ENCODE results near the gene EPB41L1.

DNA sequence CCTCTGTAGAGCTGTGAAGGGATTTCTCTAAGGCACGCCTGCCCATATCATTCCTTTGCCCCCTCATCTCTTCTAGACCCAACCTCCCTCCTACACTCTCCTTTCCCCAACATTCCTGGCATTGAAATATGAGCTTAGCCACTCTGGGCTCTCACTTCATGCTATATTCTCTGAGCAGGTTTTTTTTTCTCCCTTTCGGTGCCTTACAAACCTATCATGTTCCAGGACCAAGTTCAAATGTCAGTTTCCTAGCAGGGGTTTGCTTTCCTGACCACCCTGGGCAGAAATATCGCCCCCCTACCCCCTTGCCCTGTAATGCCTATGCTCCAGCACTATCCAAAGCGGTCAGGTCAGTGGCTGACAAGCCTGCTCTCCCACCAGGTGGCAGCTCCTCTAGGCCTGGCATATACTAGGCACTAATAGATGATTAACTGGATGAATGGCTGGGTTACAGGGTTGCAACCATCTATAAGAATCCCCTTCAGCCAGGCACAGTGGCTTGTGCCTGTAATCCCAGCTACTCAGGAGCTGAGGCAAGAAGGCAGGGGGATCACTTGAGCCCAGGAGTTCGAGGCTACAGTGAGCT is 56.0 kb downstream of the EPB41L1 start:
- TF ChIP-seq, protein P1, sequence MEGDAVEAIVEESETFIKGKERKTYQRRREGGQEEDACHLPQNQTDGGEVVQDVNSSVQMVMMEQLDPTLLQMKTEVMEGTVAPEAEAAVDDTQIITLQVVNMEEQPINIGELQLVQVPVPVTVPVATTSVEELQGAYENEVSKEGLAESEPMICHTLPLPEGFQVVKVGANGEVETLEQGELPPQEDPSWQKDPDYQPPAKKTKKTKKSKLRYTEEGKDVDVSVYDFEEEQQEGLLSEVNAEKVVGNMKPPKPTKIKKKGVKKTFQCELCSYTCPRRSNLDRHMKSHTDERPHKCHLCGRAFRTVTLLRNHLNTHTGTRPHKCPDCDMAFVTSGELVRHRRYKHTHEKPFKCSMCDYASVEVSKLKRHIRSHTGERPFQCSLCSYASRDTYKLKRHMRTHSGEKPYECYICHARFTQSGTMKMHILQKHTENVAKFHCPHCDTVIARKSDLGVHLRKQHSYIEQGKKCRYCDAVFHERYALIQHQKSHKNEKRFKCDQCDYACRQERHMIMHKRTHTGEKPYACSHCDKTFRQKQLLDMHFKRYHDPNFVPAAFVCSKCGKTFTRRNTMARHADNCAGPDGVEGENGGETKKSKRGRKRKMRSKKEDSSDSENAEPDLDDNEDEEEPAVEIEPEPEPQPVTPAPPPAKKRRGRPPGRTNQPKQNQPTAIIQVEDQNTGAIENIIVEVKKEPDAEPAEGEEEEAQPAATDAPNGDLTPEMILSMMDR (IDR thresholded peaks at IDR 0.05; ENCODE audit: low read depth, low read length) = no peak
- TF ChIP-seq EZH2phosphoT487 (IDR thresholded peaks at IDR 0.05; ENCODE audit: low read depth) = no peak

All from OCI-LY3 (cell line).